Glutamatergic neuron (in vitro differentiated cells): Measurements from ENCODE around the gene HAS3. TPM values are rescaled to one million over a fixed set of nuclear protein-coding genes. Genes with fewer than 3 reads are reported as not detected.
A peak's percentile ranks its signal among the peaks of the same experiment; 100 is the strongest.
"Not testable (repeated sequence)": the region's sequence is repeated elsewhere in the genome, so short reads cannot be mapped to it uniquely, and the experiment has no call there.

ENCODE experiments used
- DNase-seq: peaks from one replicate; pipeline ENCODE4 v3.0.0; 2022
- H3K27ac Mint-ChIP-seq: one replicate; pipeline ENCODE4 v1.8.0; 2020; ENCODE audit warnings: mild to moderate bottlenecking, mixed read lengths, inconsistent platforms; ENCODE audit not compliant: unreplicated experiment
- H3K27me3 Mint-ChIP-seq: one replicate; pipeline ENCODE4 v1.8.0; 2020; ENCODE audit warnings: mild to moderate bottlenecking, moderate library complexity, mixed read lengths, inconsistent platforms; ENCODE audit not compliant: unreplicated experiment
- H3K36me3 Mint-ChIP-seq: one replicate; pipeline ENCODE4 v1.8.0; 2020; ENCODE audit warnings: mild to moderate bottlenecking, mixed read lengths, inconsistent platforms; ENCODE audit not compliant: unreplicated experiment
- H3K4me1 Mint-ChIP-seq: one replicate; pipeline ENCODE4 v1.8.0; 2020; ENCODE audit warnings: mild to moderate bottlenecking, low read depth, mixed read lengths, inconsistent platforms; ENCODE audit not compliant: unreplicated experiment
- H3K4me3 Mint-ChIP-seq: one replicate; pipeline ENCODE4 v1.8.0; 2020; ENCODE audit warnings: mild to moderate bottlenecking, mixed read lengths, inconsistent platforms; ENCODE audit not compliant: unreplicated experiment
- H3K9me3 Mint-ChIP-seq: one replicate; pipeline ENCODE4 v1.8.0; 2020; ENCODE audit warnings: mild to moderate bottlenecking, moderate library complexity, mixed read lengths, inconsistent platforms; ENCODE audit not compliant: unreplicated experiment
- CTCF ChIP-seq: fragments of 200-600 bp; sonication (generic); IDR thresholded peaks from one replicate; pipeline ENCODE4 v1.5.0; 2021; ENCODE audit not compliant: partially characterized antibody, unreplicated experiment
- total RNA-seq: library from RNA; stranded (reverse); fragmentation: NEBNext Ultra II Directional; extraction: Animal tissue kit (Norgen Biotek cat#: 25700); gene quantifications from one replicate; pipeline ENCODE4 v1.2.1, GENCODE V29; 2021; ENCODE audit not compliant: unreplicated experiment

HAS3 gene
- total RNA-seq, 1 donor from 2014 or later, result 0.42 TPM

- H3K4me1 Mint-ChIP-seq, result peaks cover 36% of the 10 kb centered on the region
- DNase-seq, result peak; percentile 55
- peaks cover 4% of the 10 kb centered on the region for H3K36me3 Mint-ChIP-seq
- H3K9me3 Mint-ChIP-seq, result peaks cover 8% of the 10 kb centered on the region
- peak; percentile 39 for TF ChIP-seq CTCF
- peaks cover 5% of the 10 kb centered on the region for H3K27me3 Mint-ChIP-seq
- H3K4me3 Mint-ChIP-seq, result peak overlapping the region; percentile 9
- H3K27ac Mint-ChIP-seq, result peak overlapping the region; percentile 74
Observed at GRCh38 chr16:69143116-69143515, 37.7 kb downstream of the HAS3 start.

- H3K27ac Mint-ChIP-seq, result peak overlapping the region; percentile 91
- H3K4me3 Mint-ChIP-seq, result peak overlapping the region; percentile 42
- peaks cover 5% of the 10 kb centered on the region for H3K27me3 Mint-ChIP-seq
- peaks cover 33% of the 10 kb centered on the region for H3K4me1 Mint-ChIP-seq
- no peak for TF ChIP-seq CTCF
- H3K9me3 Mint-ChIP-seq, result peaks cover 8% of the 10 kb centered on the region
- no peak for DNase-seq
- H3K36me3 Mint-ChIP-seq, result peaks cover 4% of the 10 kb centered on the region
Observed at GRCh38 chr16:69145658-69146057, 40.2 kb downstream of the HAS3 start.

- H3K9me3 Mint-ChIP-seq, H3K36me3 Mint-ChIP-seq, DNase-seq, H3K4me3 Mint-ChIP-seq, H3K27ac Mint-ChIP-seq, H3K27me3 Mint-ChIP-seq, H3K4me1 Mint-ChIP-seq: not testable (repeated sequence)
Observed at GRCh38 chr16:69149621-69150020, 44.2 kb downstream of the HAS3 start.

- H3K27ac Mint-ChIP-seq, result no peak overlapping the region
Observed at GRCh38 chr16:69150146-69150865, 44.9 kb downstream of the HAS3 start.

GRCh38 chr16:69157196-69157595 lies 51.7 kb downstream of the HAS3 start:
- no peaks in the 10 kb centered on the region for H3K4me1 Mint-ChIP-seq
- H3K9me3 Mint-ChIP-seq, result peaks cover 2% of the 10 kb centered on the region
- H3K4me3 Mint-ChIP-seq, result no peak overlapping the region
- H3K27ac Mint-ChIP-seq, result no peak overlapping the region
- no peaks in the 10 kb centered on the region for H3K36me3 Mint-ChIP-seq
- DNase-seq, result no peak
- peaks cover 3% of the 10 kb centered on the region for H3K27me3 Mint-ChIP-seq
- TF ChIP-seq CTCF, result no peak

More at GRCh38 chr16:69150146-69150865, 44.9 kb downstream of the HAS3 start:
- DNase-seq, result peak; percentile 42
- Mint-ChIP-seq H3K9me3 (peaks cover 4% of the 10 kb centered on the region), H3K4me3 (peak overlapping the region; percentile 34), H3K27me3 (peaks cover 5% of the 10 kb centered on the region), H3K36me3 (no peaks in the 10 kb centered on the region), H3K4me1 (peaks cover 8% of the 10 kb centered on the region)
- TF ChIP-seq CTCF, result peak; percentile 77
